Psoas muscle (tissue), 8 donors: Measurements from ENCODE around the gene SRPK3. TPM values are rescaled to one million over a fixed set of nuclear protein-coding genes. Genes with fewer than 3 reads are reported as not detected.

Experiments
- ATAC-seq, 4 donors: fragments of 200-7000 bp; cut with Tn5 transposase; one replicate each; pipeline ENCODE4 v1.9.1; 2020; ENCODE audit warnings: moderate library complexity in 3 of 4, mild to moderate bottlenecking in 2 of 4
- DNase-seq, 2 donors: peaks; one replicate each; pipeline ENCODE4 v3.0.0-alpha.2; 2020
- H3K27ac ChIP-seq: fragments of 200-600 bp; one replicate; pipeline ENCODE4 v1.8.0; 2022
- H3K27me3 ChIP-seq, 3 donors: fragments of 200-600 bp in 1 of 3; one replicate each; pipeline versions ENCODE4 v1.6.1 to v1.8.0; 2013 to 2022; ENCODE audit warnings: low read length in 2 of 3, mild to moderate bottlenecking in 2 of 3, moderate library complexity in 1 of 3; ENCODE audit not compliant: insufficient read depth in 3 of 3
- H3K36me3 ChIP-seq, 2 donors: fragments of 200-600 bp in 1 of 2; one replicate each; pipeline versions ENCODE4 v1.6.1 to v1.8.0; 2013 to 2022; ENCODE audit warnings: low read depth in 1 of 2, mild to moderate bottlenecking in 1 of 2, moderate library complexity in 1 of 2; ENCODE audit not compliant: insufficient read depth in 1 of 2
- H3K4me1 ChIP-seq: fragments of 200-600 bp; one replicate; pipeline ENCODE4 v1.8.0; 2022
- H3K4me3 ChIP-seq: fragments of 200-600 bp; one replicate; pipeline ENCODE4 v1.8.0; 2022; ENCODE audit warnings: mild to moderate bottlenecking
- H3K9me3 ChIP-seq: fragments of 200-600 bp; one replicate; pipeline ENCODE4 v1.8.0; 2022
- CTCF ChIP-seq: fragments of 200-600 bp; IDR thresholded peaks from one replicate; pipeline ENCODE4 v1.8.0; 2022; ENCODE audit warnings: antibody characterized with exemption
- WGBS, 3 donors: extraction: QIAGEN DNeasy Blood & Tissue Kit; methylation state at CpG; one replicate each; pipeline versions ENCODE4 v1.1.6 to v1.1.7; 2013; 5-methylcytosine and 5-hydroxymethylcytosine counted together
- intact Hi-C, 2 donors: fragments of 100-400 bp; cut with DNase I; formaldehyde crosslinking; loops; one replicate each; pipeline versions ENCODE4 v1.11.0 to v1.14.2; 2022
- polyA plus RNA-seq, 3 donors: library from polyadenylated mRNA; stranded (reverse); fragments of 200-250 nt; gene quantifications; one replicate each; pipeline ENCODE4 v1.2.3, GENCODE V29; 2013
- total RNA-seq, 4 donors: library from RNA; stranded (reverse); fragmentation: NEBNext Ultra II Directional in 2 of 4; extraction: Animal tissue kit (Norgen Biotek cat#: 25700) in 2 of 4; gene quantifications; one replicate each; pipeline versions ENCODE4 v1.2.1 to v1.2.4, GENCODE V29; 2021 to 2023
- donor health status: healthy with polysubstance abuse.
- donor health status: DM: no; HTN: no; CAD: no; lungs with moderate emphysema.
- donor health status: Bipolar disorder and iron deficiency.
- donor health status: healthy.
- donor health status: DM: yes; HTN: yes; CAD: no.
- donor health status: DM: no; HTN: no; CAD: no.
- donor health status: DM: no; HTN: no; CAD: no.
- donor health status: DM: yes; HTN: yes; CAD: no.

The SRPK3 gene
- total and polyA plus RNA-seq, 7 donors: 14.5 to 140 (median 43.7) TPM

GRCh38 chrX:153770601-153771414 is 10.0 kb upstream of the SRPK3 start:
- intact Hi-C loops: no loop called here
- ATAC-seq (no peak), DNase-seq (peak in 1 of 2 donors; percentile 33)
- Histone ChIP-seq H3K27ac (no peak overlapping the region), H3K27me3 (no peaks in the 10 kb centered on the region), H3K4me1 (no peaks in the 10 kb centered on the region), H3K9me3 (no peaks in the 10 kb centered on the region), H3K4me3 (no peak overlapping the region), H3K36me3 (no peaks in the 10 kb centered on the region)
- no peak for TF ChIP-seq CTCF
- WGBS, 3 donors: 80 to 96% (median 93%) methylated on average over 7 to 18 of the region's 18 CpGs

GRCh38 chrX:153771415-153772315 is 9.2 kb upstream of the SRPK3 start:
- intact Hi-C loops: no loop called here
- Histone ChIP-seq H3K27ac (no peak overlapping the region), H3K27me3 (no peaks in the 10 kb centered on the region), H3K36me3 (no peaks in the 10 kb centered on the region), H3K9me3 (no peaks in the 10 kb centered on the region), H3K4me1 (no peaks in the 10 kb centered on the region), H3K4me3 (no peak overlapping the region)
- DNase-seq (peak in 1 of 2 donors; percentile 36), ATAC-seq (no peak)
- WGBS, 3 donors: 84 to 91% (median 90%) methylated on average over 16 to 37 of the region's 37 CpGs
- TF ChIP-seq CTCF: no peak

- Histone ChIP-seq H3K9me3 (no peaks in the 10 kb centered on the region), H3K27ac (no peak overlapping the region), H3K4me1 (no peaks in the 10 kb centered on the region), H3K27me3 (no peaks in the 10 kb centered on the region), H3K36me3 (no peaks in the 10 kb centered on the region), H3K4me3 (no peak overlapping the region)
- 81 to 90% (median 85%) methylated on average over 6 to 21 of the region's 21 CpGs for WGBS, 3 donors
- ATAC-seq (no peak), DNase-seq (peak in 1 of 2 donors; percentile 38)
- no peak for TF ChIP-seq CTCF
- intact Hi-C loops: no loop called here
Measured at GRCh38 chrX:153772316-153773217, 8.3 kb upstream of the SRPK3 start.

GRCh38 chrX:153773218-153773611 is 7.6 kb upstream of the SRPK3 start:
- WGBS, 3 donors: 93 to 96% (median 94%) methylated on average over 11 to 23 of the region's 23 CpGs
- intact Hi-C loops: no loop called here
- no peaks in the 10 kb centered on the region for H3K36me3 ChIP-seq

More at GRCh38 chrX:153773218-153773611, 7.6 kb upstream of the SRPK3 start:
- no peak overlapping the region for H3K27ac ChIP-seq
- no peaks in the 10 kb centered on the region for H3K9me3 ChIP-seq
- TF ChIP-seq CTCF: no peak
- no peaks in the 10 kb centered on the region for H3K4me1 ChIP-seq
- no peaks in the 10 kb centered on the region for H3K27me3 ChIP-seq
- no peak for ATAC-seq
- H3K4me3 ChIP-seq: no peak overlapping the region
- DNase-seq: peak in 1 of 2 donors; percentile 40
